ENCODE data around the gene SLC7A6OS.

- TF ChIP-seq, protein P1, sequence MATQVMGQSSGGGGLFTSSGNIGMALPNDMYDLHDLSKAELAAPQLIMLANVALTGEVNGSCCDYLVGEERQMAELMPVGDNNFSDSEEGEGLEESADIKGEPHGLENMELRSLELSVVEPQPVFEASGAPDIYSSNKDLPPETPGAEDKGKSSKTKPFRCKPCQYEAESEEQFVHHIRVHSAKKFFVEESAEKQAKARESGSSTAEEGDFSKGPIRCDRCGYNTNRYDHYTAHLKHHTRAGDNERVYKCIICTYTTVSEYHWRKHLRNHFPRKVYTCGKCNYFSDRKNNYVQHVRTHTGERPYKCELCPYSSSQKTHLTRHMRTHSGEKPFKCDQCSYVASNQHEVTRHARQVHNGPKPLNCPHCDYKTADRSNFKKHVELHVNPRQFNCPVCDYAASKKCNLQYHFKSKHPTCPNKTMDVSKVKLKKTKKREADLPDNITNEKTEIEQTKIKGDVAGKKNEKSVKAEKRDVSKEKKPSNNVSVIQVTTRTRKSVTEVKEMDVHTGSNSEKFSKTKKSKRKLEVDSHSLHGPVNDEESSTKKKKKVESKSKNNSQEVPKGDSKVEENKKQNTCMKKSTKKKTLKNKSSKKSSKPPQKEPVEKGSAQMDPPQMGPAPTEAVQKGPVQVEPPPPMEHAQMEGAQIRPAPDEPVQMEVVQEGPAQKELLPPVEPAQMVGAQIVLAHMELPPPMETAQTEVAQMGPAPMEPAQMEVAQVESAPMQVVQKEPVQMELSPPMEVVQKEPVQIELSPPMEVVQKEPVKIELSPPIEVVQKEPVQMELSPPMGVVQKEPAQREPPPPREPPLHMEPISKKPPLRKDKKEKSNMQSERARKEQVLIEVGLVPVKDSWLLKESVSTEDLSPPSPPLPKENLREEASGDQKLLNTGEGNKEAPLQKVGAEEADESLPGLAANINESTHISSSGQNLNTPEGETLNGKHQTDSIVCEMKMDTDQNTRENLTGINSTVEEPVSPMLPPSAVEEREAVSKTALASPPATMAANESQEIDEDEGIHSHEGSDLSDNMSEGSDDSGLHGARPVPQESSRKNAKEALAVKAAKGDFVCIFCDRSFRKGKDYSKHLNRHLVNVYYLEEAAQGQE (IDR thresholded peaks at IDR 0.05; ENCODE audit: low read depth) = no peak
- no peak for TF ChIP-seq RAD21 (IDR thresholded peaks at IDR 0.05; ENCODE audit: low read depth)
- no peak for TF ChIP-seq ZBTB7A (IDR thresholded peaks at IDR 0.05; ENCODE audit: low read depth)
- TF ChIP-seq TAF1 (IDR thresholded peaks at IDR 0.05; ENCODE audit: low read depth) = no peak
- TF ChIP-seq YY1 (IDR thresholded peaks at IDR 0.05; ENCODE audit: low read depth) = no peak
- no peak for TF ChIP-seq CEBPB (IDR thresholded peaks at IDR 0.05)
- TF ChIP-seq TCF12 (IDR thresholded peaks at IDR 0.05; ENCODE audit: low read depth) = no peak
- TF ChIP-seq EGR1 (IDR thresholded peaks at IDR 0.05) = no peak
These were observed 37.3 kb downstream of the SLC7A6OS start for GRCh38 chr16:68273459-68273858.

All from Ishikawa (cell line).